ENCODE results near the gene PLCL2.

- TF ChIP-seq, protein P1, sequence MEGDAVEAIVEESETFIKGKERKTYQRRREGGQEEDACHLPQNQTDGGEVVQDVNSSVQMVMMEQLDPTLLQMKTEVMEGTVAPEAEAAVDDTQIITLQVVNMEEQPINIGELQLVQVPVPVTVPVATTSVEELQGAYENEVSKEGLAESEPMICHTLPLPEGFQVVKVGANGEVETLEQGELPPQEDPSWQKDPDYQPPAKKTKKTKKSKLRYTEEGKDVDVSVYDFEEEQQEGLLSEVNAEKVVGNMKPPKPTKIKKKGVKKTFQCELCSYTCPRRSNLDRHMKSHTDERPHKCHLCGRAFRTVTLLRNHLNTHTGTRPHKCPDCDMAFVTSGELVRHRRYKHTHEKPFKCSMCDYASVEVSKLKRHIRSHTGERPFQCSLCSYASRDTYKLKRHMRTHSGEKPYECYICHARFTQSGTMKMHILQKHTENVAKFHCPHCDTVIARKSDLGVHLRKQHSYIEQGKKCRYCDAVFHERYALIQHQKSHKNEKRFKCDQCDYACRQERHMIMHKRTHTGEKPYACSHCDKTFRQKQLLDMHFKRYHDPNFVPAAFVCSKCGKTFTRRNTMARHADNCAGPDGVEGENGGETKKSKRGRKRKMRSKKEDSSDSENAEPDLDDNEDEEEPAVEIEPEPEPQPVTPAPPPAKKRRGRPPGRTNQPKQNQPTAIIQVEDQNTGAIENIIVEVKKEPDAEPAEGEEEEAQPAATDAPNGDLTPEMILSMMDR (IDR thresholded peaks at IDR 0.05) = no peak
- no peak for TF ChIP-seq EZH2 (IDR thresholded peaks at IDR 0.05)
These were observed 51.0 kb downstream of the PLCL2 start for GRCh38 chr3:16935781-16936180.
